EH (cell line): Measurements from ENCODE around the gene SEMA3C.

Experiments
- DNase-seq: peaks from one replicate; pipeline ENCODE4 v3.0.0-alpha.2; 2015; ENCODE audit warnings: low read depth

The SEMA3C gene

DNA sequence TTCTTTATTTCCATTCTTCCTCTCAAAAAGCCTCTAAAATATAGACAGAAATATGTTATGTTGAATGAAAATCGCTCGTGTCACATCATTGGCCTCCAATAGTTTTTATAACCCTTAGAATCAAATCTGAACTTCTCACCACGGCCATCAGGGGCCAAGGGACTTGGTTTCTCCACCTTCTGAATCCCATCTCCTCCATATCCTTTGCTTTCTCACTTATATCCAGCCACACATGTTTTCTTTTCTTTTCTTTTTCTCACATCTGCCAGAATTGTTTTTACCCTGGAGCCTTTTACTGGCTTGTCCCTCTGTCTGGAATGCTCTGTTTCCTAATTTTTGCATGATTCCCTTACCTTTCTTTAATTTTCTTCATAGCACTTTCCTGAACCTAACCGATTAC, 184.8 kb downstream of the SEMA3C start:
- DNase-seq = no peak

DNA sequence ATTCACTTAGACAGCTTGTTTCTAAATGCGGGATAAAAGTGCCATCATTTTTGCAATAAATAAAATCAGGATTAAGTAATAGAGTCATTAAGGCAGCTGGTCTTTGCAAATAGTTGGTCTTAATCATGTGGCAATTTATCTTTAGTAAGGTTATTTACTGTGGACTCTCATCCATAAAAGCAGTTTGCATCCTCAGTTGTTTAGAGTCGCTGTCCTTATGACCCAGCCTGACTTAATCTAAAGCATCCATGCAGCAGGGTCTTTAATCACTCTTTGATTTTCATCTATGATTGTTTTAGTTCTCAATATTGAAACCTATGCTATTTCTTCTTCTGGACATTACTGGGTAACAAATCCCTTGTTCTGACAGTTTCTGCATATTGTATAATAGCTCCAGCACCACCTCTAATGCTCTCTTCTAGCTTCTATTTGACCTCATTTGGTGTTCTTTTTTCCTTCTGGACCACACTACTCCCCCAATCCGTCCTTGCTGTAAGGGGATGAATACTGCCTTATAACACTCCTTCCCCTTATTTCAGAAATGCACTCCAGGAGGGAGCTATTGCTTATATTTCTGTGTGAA, 185.4 kb downstream of the SEMA3C start:
- DNase-seq = no peak

DNA sequence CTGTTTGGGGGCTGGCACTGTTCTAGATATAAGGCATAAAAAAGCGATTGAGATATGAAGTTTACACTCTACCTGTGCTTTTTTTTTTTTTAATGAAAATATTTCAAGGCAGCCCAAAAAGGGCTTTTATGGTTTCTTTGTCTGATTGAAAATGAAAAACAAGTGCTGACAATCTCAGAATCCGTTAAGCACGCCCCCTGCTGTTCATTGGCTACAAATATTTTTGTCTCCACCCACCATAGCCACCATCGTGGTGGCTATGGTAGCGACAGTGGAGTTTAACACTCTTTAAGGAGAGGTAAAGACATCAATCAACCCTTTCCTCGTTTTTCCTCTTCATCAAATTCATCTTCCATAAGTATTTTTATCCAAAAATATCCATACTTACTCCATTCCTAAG, 186.2 kb downstream of the SEMA3C start:
- DNase-seq = no peak

DNA sequence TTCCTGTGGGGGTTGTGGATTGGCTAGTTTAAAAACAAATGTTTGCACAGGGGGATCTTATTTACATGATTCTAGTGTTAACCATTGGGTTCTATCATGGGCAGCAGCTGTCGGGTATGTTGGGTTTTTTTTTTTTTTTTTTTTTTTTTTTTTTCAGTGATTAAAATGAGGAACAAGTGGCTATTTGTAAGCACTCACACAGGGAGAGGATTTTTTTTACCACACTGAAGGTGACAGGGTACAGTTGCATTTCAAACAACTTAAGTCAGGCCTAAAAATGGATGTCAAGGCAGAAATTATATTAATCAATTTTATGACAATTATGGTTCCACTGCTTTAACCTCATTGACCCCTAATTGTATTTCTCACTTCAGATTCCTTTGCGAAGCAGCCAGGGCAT, 187.6 kb downstream of the SEMA3C start:
- no peak for DNase-seq

DNA sequence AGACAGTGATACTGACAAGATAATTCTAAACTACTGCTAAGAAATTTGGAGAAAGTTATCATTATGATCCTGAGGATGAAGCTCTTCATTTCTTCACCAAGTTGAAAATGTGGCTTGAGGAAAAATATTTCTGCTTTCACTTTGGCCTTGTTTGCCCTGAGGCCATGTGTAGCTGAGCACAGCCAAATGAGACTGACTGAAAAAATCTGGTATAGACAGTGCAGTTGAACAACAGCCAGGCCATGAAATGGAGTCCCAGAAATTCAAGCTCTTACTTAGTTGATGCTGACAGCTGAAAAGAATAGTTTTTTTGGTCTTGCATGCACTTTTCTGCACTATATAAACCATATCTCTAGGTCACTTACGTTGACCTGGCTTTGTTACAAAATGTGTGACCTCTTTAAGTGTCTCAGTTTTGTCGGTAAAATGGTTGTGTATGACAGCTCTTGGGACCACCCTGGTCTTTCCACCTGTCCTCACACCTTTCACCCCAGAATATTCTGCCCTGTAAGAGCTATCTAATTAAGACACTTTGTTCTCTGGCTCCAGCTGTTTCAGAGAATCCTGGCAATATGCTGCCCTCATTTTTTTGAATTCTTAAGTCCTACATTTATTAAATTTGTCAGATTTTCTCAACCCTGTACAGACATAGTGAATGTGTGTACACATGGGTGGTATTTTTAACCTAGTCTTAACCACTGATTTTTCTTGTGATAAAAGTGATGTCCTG, 189.1 kb downstream of the SEMA3C start:
- DNase-seq = peak; percentile 89

DNA sequence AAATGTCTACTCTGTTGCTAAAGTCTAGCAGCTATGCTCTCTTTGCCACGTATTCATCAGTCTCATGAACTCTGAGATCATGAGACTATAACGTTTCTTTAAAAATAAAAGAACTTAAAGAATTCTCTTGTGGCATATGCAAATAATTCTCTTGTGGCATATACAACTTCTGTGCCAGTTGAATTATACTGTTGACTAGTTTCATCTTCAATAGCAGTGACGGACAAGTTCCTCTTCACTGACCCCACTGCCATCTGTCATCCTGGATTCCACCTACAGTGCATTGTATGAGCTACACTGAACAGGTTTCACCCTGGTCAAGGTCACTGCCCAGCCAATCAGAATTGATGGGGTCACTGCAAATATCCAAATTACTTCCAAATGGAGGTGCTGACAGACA, 192.2 kb downstream of the SEMA3C start:
- DNase-seq = no peak

DNA sequence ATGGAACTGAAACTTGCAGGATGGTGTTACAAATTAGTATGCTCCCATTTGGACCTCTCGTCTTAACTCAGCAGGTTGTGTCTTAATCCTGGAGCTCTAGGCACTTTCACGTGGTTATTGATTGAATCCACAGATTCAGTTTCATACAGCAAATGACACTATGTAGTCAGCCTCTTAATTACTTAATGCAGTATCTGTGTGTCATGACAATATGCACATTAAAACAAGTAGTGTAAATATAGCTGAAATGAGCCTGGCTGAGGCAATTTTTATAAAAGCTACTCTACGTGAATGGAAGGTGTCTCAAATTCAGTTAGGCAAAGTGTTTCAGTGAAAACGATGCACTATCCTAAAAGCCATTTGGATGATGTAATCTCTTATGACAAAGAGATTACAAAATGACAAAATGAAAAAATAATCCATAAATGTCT, 193.7 kb downstream of the SEMA3C start:
- DNase-seq = no peak

DNA sequence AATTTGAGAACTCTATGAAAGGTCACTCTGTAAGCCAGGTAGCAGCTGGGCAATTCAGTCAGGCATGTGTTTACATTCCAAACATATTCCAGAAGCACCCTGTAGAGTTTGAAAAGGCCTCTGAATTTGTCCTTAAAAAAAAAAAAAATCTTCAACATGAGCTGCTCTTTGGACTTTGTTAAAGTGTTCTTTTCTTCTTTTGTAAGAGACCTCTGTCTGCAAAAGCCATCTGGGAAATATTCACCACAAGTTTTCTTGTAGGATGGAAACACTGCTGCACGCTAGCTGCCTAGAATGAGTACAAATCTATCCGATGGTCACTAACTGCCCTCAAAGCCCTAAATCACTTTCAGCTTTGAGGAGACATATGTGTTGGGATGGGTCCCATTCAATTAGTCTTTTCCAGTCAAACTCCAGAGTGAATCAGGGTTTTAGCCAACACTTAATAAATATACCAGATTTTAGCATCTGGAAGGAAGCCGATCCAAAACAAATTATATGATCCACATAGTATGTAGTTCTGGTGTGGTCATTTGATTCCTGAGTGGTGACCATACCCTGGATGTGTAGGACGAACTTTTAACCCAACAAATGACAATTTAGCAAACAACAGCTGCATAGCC, 194.5 kb downstream of the SEMA3C start:
- peak; percentile 86 for DNase-seq

DNA sequence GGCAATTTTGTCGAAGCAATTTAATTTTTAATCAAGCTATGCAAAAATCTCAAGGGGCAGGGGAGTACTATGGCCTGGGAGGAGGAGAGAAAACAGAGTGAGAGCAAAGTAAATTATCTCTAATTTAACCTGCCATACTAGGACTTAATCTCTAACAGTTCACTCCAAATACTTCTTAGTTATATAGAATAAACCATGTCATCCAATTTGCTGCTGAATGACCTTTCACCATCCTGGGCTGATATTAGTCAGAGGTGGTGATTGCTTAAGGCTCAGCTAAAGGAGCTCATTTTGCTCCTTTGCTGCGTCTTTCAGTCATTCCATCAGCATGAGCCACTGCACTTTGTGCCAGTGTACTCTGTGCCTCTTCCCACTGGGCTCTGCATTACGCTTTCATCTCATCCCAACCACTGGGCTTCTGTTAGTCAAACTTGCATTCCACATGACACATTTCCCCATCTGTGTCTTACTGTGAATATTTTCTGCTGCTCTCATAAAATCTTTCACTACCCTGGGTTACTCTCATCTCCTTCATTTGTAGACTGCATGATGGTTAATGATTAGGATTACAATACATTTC, 196.1 kb downstream of the SEMA3C start:
- DNase-seq = peak; percentile 100

DNA sequence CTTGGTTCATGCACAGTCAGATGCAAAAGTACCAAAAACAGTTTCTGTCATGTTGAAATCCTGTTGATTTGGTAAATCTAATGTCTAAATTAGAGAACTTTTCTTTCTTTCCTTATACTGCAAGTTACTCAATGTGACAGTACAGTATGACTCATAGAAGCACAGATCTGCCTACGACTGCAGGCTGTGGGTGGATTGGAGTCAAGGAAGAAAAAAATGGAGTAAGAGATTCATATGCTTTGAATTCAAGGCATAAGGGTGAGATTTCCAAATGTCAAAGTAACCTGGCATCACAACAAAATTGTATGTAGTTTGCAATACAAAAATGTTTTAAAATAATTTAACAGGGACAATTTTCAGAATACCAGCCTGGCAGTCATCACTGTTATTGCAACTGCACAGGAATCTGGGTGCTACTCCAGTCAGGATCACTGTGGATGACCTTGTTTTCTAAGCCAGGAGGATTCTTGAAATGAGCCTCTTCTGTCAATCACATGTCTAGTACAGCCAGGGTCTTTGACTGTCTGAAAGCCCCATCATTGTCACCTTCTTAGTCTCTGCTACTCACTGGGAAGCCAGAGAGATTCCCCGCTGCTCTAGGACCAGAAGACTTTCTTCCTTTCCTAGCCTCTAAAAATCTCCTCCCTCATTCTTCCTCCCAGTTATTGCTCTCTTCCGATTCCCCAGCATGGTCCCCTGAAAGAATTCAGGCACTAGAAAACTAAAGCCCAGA, 196.8 kb downstream of the SEMA3C start:
- DNase-seq = peak; percentile 84

DNA sequence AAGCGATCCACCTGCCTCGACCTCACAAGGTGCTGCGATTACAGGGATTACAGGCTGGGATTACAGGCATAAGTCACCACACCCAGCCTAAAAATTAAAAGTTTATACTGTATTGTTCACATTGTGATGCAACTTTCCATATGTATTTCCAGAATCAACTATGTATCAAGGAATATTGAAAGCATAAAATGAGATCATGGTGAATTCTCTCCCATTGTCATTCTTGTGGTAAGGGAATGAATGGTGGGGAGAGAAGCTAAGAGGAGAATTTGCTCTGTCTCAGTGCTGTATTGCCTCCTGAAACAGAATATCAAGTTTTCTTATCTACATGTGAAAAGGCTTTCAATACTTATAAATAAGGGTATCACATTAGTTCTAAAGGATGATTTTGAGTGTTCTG, 198.7 kb downstream of the SEMA3C start:
- no peak for DNase-seq

DNA sequence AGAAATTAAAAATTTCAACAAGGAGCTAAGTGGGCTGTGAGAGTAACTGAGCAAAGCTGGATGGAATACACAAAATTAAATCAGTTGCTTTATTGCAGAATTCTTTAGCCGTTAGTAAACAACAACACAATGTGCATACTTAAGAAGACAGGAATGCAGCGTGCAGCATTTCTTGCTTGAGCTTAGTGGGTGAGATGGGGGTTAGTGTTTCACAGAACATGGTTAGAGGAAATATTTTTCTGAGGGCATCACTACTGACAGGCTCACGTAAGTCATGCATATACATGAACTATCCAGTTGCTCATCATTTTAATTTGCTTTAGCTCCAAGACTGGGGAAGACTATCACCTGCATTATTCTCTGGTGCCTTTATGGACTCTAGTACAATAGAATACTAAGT, 199.6 kb downstream of the SEMA3C start:
- peak; percentile 48 for DNase-seq

DNA sequence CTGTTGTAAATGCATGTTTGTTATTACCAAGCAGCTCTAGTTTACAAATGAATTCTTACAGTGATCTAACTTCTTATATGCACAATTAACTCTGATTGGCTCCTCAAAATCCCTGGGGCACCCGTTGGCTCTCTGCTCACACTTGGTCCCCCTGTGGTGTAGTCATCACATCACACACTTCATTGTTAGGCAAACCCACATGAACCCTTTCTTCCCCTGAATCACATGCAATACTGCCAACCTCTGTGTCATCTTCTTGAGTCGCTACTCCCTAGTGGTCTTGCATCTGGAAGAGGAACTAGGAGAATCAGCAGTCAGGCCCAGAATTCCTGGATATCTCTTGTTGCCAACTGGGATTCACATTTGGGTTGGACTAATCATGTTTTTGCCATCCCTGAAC, 207.3 kb downstream of the SEMA3C start:
- no peak for DNase-seq

DNA sequence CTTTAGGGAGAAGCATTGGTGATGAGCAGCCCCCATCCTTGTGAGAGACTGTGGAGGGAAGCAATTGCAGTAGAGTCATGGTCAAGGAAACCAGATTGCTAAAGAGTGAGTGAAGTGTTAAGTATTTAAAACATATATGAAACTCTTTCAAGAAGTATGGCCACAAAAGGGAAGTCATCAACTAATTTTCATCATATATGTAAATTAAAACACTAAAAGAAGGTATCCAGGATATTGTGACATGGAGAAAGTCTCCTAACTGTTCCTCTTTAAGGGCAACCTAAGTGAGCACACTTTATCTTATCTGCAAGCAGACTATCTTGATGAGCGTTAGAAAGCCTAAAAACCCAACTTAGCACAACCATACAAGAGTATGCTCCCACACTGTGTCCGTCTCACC, 210.7 kb downstream of the SEMA3C start:
- no peak for DNase-seq

DNA sequence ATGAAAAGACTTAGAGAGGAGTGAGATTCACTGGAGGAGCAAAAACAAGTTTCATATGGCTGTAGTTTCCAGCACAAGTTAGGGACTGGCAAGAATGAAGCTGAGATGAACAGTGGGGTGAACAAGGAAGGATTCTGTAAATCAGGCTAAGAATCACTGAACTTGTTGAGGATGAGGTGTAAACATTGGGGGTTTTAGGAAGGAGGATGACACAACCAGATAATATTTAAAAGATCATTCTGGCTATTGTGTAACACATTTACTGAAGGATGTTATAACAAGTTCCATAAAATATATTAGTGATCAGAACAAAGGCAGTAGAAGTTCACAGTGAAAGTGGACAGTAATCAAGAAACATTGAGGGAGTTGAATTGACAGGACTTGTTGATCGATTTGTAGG, 211.5 kb downstream of the SEMA3C start:
- DNase-seq = no peak

DNA sequence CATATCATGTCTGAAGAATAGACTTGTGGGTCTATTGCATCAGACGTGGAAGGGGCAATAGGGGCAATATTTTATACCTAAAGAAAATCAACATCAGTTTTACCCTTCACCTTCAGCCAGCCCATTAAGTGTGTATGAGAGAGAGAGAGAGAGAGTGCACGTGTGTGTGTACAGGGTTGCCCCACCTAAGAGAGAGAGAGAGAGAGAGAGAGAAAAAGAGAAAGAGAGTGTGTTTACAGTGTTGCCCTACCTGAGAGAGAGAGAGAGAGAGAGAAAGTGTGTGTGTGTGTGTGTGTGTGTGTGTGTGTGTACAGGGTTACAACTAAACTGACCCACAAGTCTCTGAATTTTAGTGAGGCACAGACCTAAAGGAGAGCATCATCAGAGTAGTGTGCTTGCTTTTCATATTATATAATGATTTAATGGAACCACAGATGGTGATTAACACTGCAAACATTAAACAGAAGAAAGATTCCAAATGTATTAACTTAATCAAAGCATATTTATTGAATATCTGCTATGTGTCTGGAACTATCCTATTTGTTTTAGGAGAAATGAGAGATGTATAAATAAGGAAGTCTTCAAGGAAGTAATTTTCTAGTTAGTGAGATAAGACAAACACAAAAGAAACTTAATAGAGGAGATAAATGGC, 213.6 kb downstream of the SEMA3C start:
- DNase-seq = no peak

DNA sequence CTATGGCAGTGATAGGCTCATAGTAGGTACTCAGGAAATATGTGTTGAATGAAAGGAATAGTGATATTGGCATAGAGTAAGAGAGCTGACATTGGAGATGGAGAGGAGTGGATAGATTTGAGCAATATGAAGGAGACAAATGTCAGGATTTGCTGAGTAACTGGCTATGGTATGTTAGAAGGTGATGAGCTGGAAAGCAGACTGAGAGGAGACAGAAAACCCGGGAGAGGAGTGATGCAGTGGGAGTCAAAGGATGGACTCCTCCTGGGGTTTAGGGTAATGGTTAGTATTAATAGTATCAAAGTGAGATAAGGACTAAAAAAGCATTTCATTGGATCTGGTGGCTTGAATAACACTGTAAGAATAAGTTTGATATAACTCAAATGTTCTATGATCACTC, 215.6 kb downstream of the SEMA3C start:
- DNase-seq = peak; percentile 47

DNA sequence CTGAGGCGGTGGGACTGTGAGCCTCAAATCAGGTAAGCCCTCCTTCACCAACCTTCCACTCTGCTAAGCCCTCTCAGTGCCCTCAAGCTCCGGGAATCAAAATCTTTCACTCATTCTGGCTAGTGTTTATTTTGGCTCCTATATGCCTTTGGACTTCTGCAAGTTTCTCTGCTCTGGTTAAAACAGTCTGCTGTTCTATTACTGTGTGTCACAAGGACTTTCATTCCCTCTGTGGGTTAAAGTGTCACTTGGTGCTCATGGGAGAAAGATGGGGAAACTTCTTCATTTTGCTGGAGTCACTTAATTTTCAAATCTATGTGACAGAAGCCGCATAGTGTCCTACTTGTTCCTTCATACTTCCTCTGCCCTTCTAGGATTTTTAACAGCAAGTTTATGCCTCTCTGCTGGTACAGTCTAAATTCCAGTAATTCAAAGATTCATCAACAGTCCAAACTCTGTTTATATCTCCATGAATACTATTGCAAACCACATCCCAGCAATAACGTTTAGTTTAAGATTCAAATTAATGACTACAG, 219.1 kb downstream of the SEMA3C start:
- peak; percentile 53 for DNase-seq

DNA sequence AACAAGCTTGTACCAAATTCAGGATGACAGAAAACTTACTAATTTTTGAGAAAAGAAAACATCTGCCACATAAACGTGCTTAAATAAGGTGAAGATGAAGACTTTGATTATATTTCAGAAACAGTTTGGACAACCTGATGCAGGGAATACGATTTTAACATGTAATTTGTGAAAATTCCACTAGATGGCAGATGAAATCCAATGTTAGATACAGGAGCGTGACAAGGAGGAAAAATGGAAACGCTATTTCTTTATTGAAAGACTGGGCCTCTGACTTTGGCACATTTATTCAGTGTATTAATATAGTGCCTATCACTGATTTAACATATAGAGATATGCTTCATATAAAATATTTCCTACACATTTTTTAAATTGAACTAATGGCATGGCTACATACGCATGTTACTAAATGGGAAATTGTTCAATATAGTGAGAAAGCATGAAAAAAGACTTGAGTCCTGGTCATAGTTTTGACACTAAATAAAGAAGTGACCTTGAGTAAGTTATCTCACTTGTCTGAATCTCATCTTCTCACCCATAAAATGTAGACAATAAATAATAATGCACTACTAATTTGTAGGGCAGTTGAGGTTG, 219.7 kb downstream of the SEMA3C start:
- DNase-seq = peak; percentile 67
